PC-3 (cell line): ENCODE data around the gene CPO.

Source experiments
- CTCF ChIP-seq: fragments of 300-600 bp; sonication (generic); conservative IDR thresholded peaks from 2 replicates; pipeline ENCODE4 v1.5.1; 2017; ENCODE audit warnings: antibody characterized with exemption, low read depth, mild to moderate bottlenecking, low read length
- EZH2 ChIP-seq: fragments of 300-600 bp; sonication (generic); IDR thresholded peaks from one replicate; pipeline ENCODE4 v1.6.1; 2017; ENCODE audit warnings: antibody characterized with exemption, mild to moderate bottlenecking, low read length; ENCODE audit not compliant: unreplicated experiment

- no peak for TF ChIP-seq CTCF
- TF ChIP-seq EZH2, result no peak
These were observed 75.1 kb downstream of the CPO start for GRCh38 chr2:207014424-207014823.
